RWPE2 (cell line): ENCODE measurements around the gene ASH1L.
"Not testable (repeated sequence)": the region's sequence is repeated elsewhere in the genome, so short reads cannot be mapped to it uniquely, and the experiment has no call there.

Experiments
- ATAC-seq: fragments of 200-7000 bp; cut with Tn5 transposase; 3 replicates; pipeline ENCODE4 v1.9.1; 2021; ENCODE audit warnings: low read depth
- DNase-seq: peaks from one replicate; pipeline ENCODE4 v3.0.0-alpha.2; 2020; ENCODE audit warnings: low spot score
- H3K27ac ChIP-seq: fragments of 450-650 bp; 2 replicates; pipeline ENCODE4 v1.5.1; 2017; ENCODE audit warnings: mild to moderate bottlenecking; ENCODE audit not compliant: poor library complexity, severe bottlenecking
- H3K27me3 ChIP-seq: fragments of 250-450 bp; sonication (Bioruptor Pico); 2 replicates; pipeline ENCODE4 v1.5.1; 2021; ENCODE audit warnings: mild to moderate bottlenecking, moderate library complexity; ENCODE audit not compliant: insufficient read depth, poor library complexity, severe bottlenecking
- H3K36me3 ChIP-seq: fragments of 250-450 bp; sonication (Bioruptor Pico); 2 replicates; pipeline ENCODE4 v1.5.1; 2020; ENCODE audit warnings: low read depth, mild to moderate bottlenecking, moderate library complexity
- H3K4me1 ChIP-seq: fragments of 250-450 bp; sonication (Bioruptor Pico); 2 replicates; pipeline ENCODE4 v1.5.1; 2021; ENCODE audit warnings: mild to moderate bottlenecking, moderate library complexity; ENCODE audit not compliant: insufficient read depth, poor library complexity, severe bottlenecking
- H3K4me3 ChIP-seq: fragments of 250-450 bp; sonication (Bioruptor Pico); 2 replicates; pipeline ENCODE4 v1.5.1; 2021; ENCODE audit warnings: mild to moderate bottlenecking, moderate library complexity; ENCODE audit not compliant: severe bottlenecking
- H3K9me3 ChIP-seq: fragments of 250-450 bp; sonication (Bioruptor Pico); 2 replicates; pipeline ENCODE4 v1.5.1; 2021; ENCODE audit warnings: mild to moderate bottlenecking, moderate library complexity; ENCODE audit not compliant: severe bottlenecking
- TF ChIP-seq, protein P1 (sequence below): fragments of 450-650 bp; IDR thresholded peaks from one replicate; pipeline ENCODE4 v1.5.1; 2017; ENCODE audit warnings: mild to moderate bottlenecking, moderate library complexity; ENCODE audit not compliant: poor library complexity, severe bottlenecking

Gene ASH1L

DNA sequence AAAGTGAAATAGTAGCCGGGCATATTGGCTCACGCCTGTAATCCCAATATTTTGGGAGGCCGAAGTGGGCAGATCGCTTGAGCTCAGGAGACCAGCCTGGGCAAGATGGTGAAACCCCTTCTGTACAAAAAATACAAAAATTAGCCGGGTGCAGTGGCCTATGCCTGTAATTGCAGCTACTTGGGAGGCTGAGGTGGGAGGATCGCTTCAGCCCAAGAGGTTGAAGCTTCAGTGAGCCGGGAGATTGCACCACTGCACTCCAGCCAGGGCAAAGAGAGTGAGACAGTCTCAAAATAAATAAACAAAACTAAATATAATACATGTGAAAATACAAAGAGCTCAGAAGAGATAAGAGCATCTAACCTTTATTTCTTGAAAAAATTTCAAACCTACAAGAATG, 45.1 kb upstream of the ASH1L start:
- Histone ChIP-seq H3K4me3 (no peak overlapping the region), H3K27ac (no peak overlapping the region), H3K27me3 (no peaks in the 10 kb centered on the region), H3K9me3 (no peaks in the 10 kb centered on the region), H3K4me1 (peaks cover 2% of the 10 kb centered on the region), H3K36me3 (peaks cover 8% of the 10 kb centered on the region)
- ATAC-seq: no peak
- DNase-seq: no peak
- TF ChIP-seq, protein P1, sequence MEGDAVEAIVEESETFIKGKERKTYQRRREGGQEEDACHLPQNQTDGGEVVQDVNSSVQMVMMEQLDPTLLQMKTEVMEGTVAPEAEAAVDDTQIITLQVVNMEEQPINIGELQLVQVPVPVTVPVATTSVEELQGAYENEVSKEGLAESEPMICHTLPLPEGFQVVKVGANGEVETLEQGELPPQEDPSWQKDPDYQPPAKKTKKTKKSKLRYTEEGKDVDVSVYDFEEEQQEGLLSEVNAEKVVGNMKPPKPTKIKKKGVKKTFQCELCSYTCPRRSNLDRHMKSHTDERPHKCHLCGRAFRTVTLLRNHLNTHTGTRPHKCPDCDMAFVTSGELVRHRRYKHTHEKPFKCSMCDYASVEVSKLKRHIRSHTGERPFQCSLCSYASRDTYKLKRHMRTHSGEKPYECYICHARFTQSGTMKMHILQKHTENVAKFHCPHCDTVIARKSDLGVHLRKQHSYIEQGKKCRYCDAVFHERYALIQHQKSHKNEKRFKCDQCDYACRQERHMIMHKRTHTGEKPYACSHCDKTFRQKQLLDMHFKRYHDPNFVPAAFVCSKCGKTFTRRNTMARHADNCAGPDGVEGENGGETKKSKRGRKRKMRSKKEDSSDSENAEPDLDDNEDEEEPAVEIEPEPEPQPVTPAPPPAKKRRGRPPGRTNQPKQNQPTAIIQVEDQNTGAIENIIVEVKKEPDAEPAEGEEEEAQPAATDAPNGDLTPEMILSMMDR: no peak

- not testable (repeated sequence) for DNase-seq, H3K9me3 ChIP-seq, H3K4me3 ChIP-seq, H3K27me3 ChIP-seq, ATAC-seq, H3K36me3 ChIP-seq
- H3K4me1 ChIP-seq: peaks cover 11% of the 10 kb centered on the region
- peak overlapping the region; percentile 23 for H3K27ac ChIP-seq
Measured at GRCh38 chr1:155599828-155600572, 37.4 kb upstream of the ASH1L start.

DNA sequence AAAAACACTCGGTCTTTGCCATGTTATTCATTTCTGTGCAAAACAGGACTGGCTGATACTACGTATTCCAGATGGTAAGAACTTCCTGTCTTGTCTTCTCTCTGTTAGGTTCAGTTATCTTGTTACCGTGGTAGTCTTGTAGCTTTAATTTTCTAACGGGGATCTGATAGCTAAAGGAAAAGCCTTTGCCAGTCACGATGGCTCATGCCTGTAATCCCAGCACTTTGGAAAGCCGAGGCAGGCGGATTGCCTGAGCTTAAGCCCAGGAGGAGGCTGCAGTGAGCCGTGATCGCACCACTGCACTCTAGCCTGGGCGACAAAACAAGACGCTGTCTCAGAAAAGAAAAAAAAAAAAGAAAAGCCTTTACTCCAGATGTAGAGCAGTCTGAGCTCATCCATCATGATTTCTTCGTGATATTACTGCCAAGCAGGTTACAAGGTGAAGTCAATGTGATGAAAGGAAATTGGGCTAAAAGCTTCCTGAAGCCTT, 36.3 kb upstream of the ASH1L start:
- H3K4me3 ChIP-seq: no peak overlapping the region
- H3K4me1 ChIP-seq: peaks cover 11% of the 10 kb centered on the region
- no peak for DNase-seq
- no peaks in the 10 kb centered on the region for H3K27me3 ChIP-seq
- H3K9me3 ChIP-seq: no peaks in the 10 kb centered on the region
- H3K36me3 ChIP-seq: no peaks in the 10 kb centered on the region
- no peak overlapping the region for H3K27ac ChIP-seq
- ATAC-seq: no peak
- TF ChIP-seq, protein P1: no peak

GRCh38 chr1:155596864-155597263, 34.3 kb upstream of the ASH1L start:
- Histone ChIP-seq H3K27ac (no peak overlapping the region), H3K36me3 (no peaks in the 10 kb centered on the region), H3K4me3 (no peak overlapping the region), H3K27me3 (no peaks in the 10 kb centered on the region), H3K9me3 (no peaks in the 10 kb centered on the region), H3K4me1 (peaks cover 11% of the 10 kb centered on the region)
- DNase-seq: no peak
- no peak for ATAC-seq
- TF ChIP-seq, protein P1: no peak

- H3K27me3 ChIP-seq, ATAC-seq, H3K4me3 ChIP-seq, H3K27ac ChIP-seq, H3K36me3 ChIP-seq, H3K9me3 ChIP-seq, DNase-seq: not testable (repeated sequence)
- H3K4me1 ChIP-seq: peaks cover 11% of the 10 kb centered on the region
Measured at GRCh38 chr1:155595877-155596474, 33.4 kb upstream of the ASH1L start.

DNA sequence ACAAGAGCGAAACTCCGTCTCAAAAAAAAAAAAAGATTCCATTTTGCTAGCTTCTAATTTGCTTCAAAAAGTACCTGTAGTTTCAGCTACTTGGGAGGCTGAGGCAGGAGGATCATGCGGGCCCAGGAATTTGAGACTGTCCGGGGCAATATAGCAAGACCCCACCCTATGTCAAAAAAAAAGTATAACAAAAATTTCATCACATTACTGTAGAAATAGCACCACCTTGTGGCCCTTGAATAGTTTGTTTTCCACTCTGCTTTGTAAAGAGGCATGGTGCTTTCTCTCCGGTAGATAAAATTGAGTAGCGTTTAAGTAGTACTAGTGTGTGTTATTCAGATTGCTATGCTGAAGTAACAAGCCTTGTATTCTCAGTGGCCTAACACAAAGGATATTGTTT, 29.2 kb upstream of the ASH1L start:
- no peaks in the 10 kb centered on the region for H3K36me3 ChIP-seq
- peak; percentile 29; the same call in 1 of the 3 replicates for ATAC-seq
- no peak overlapping the region for H3K27ac ChIP-seq
- H3K4me1 ChIP-seq: no peaks in the 10 kb centered on the region
- no peaks in the 10 kb centered on the region for H3K9me3 ChIP-seq
- TF ChIP-seq, protein P1: peak; percentile 57
- H3K27me3 ChIP-seq: no peaks in the 10 kb centered on the region
- no peak overlapping the region for H3K4me3 ChIP-seq
- no peak for DNase-seq

- H3K27me3 ChIP-seq, H3K9me3 ChIP-seq, ATAC-seq, H3K4me3 ChIP-seq, DNase-seq, H3K27ac ChIP-seq, H3K4me1 ChIP-seq, H3K36me3 ChIP-seq: not testable (repeated sequence)
Measured at GRCh38 chr1:155590516-155591247, 28.1 kb upstream of the ASH1L start.
